AG04450 (cell line): ENCODE results near the gene FSTL4. TPM values are rescaled to one million over a fixed set of nuclear protein-coding genes. Genes with fewer than 3 reads are reported as not detected.

ENCODE experiments used
- CTCF ChIA-PET: fragments of 300-600, 350-600 bp; formaldehyde crosslinking; extraction: SDS; loops from one replicate; lab custom pipeline; 2022; ENCODE audit warnings: antibody characterized with exemption, inconsistent platforms; lab: Charles Lee
- POLR2A ChIA-PET: fragments of 350-600 bp; formaldehyde crosslinking; extraction: SDS; loops from one replicate; lab custom pipeline; 2021; ENCODE audit warnings: antibody characterized with exemption, inconsistent platforms; lab: Yijun Ruan, JAX
- DNase-seq: peaks from one replicate; pipeline ENCODE4 v3.0.0-alpha.2; 2011; ENCODE audit warnings: low read depth, low spot score
- H3K27ac ChIP-seq: one replicate; pipeline ENCODE4 v1.5.1; 2012; ENCODE audit warnings: low read depth, low read length, control low read depth
- H3K27me3 ChIP-seq: one replicate; pipeline ENCODE4 v1.6.0; 2012; ENCODE audit warnings: low read length; ENCODE audit not compliant: control insufficient read depth, insufficient read depth
- H3K4me3 ChIP-seq: 2 replicates; pipeline ENCODE4 v1.5.1; 2011; ENCODE audit warnings: mild to moderate bottlenecking, low read depth, low read length, control low read depth
- H3K9me3 ChIP-seq: 2 replicates; pipeline ENCODE4 v1.5.1; 2012; ENCODE audit warnings: low read length; ENCODE audit not compliant: control insufficient read depth, insufficient read depth
- polyA plus RNA-seq: library from polyadenylated mRNA; depleted of rRNA; stranded (reverse); fragments of >200 nt; gene quantifications from 2 replicates; pipeline ENCODE4 v1.2.3, GENCODE V29; 2011
- TF ChIP-seq, protein P1 (sequence below): IDR thresholded peaks from 2 replicates; pipeline ENCODE4 v1.5.1; 2011; ENCODE audit warnings: low read depth, low read length, control low read depth, inconsistent platforms

The FSTL4 gene
- polyA plus RNA-seq, 1 experiment: 0.11 TPM

DNA sequence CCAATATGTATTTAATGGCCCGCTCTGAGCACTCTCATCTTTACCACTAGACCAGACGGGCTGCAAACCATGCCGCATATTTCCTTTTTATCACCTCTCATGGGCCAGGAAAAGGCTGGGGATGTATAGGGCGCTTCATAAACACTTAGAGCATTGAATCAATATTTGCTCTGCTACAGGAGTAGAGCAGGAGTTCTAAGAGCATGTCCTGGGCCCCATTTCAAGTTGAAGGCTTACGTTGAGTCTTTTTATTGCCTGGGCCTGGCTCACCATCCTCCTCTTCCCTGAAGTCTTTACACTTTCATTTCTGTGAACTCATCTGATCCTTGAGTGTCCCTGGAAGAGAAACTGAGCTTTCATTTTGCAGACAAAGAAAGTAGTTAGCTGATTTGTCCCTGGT is 112.4 kb downstream of the FSTL4 start:
- H3K27ac ChIP-seq: no peak overlapping the region
- TF ChIP-seq, protein P1, sequence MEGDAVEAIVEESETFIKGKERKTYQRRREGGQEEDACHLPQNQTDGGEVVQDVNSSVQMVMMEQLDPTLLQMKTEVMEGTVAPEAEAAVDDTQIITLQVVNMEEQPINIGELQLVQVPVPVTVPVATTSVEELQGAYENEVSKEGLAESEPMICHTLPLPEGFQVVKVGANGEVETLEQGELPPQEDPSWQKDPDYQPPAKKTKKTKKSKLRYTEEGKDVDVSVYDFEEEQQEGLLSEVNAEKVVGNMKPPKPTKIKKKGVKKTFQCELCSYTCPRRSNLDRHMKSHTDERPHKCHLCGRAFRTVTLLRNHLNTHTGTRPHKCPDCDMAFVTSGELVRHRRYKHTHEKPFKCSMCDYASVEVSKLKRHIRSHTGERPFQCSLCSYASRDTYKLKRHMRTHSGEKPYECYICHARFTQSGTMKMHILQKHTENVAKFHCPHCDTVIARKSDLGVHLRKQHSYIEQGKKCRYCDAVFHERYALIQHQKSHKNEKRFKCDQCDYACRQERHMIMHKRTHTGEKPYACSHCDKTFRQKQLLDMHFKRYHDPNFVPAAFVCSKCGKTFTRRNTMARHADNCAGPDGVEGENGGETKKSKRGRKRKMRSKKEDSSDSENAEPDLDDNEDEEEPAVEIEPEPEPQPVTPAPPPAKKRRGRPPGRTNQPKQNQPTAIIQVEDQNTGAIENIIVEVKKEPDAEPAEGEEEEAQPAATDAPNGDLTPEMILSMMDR: no peak
- H3K27me3 ChIP-seq: peaks cover 2% of the 10 kb centered on the region
- ChIA-PET CTCF (no interaction called here), POLR2A (no interaction called here)
- H3K9me3 ChIP-seq: no peaks in the 10 kb centered on the region
- DNase-seq: no peak
- H3K4me3 ChIP-seq: no peak overlapping the region

DNA sequence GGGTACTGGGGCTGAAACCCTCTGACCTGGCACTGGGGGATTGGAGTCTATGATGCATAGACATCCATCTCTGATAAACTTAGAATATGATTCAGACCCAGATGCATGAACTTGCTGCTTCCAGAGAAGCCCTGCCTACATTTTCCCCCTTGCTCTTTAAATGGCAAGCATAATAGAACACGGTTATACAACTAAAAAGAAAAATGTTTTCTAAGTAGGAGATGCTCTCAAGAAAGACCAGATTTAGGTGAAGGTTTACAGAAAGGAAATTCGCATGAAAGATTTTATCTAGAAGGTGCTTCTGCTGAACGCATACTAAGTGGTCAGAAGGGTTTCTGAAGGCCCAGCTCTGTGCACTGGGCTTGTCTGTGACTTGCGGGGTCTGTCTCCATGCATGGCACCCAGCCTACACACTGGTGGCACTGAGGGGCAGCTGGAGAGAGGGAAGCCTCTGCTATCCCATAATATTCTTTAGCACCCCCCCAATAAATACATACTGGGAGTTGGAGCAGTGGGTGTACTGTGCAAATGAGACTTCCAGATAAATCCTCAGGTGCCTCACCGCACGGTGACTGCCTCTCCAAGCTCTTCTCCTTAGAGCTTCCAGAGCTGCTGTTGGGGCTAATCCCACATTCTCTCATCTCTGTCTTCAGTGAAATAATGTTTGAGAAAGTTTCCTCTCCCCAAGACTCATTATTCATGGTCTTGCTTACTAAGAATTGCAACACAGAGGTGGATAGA is 114.6 kb downstream of the FSTL4 start:
- POLR2A ChIA-PET: no interaction called here
- TF ChIP-seq, protein P1: no peak
- Histone ChIP-seq H3K4me3 (no peak overlapping the region), H3K9me3 (no peaks in the 10 kb centered on the region), H3K27ac (no peak overlapping the region), H3K27me3 (peaks cover 4% of the 10 kb centered on the region)
- CTCF ChIA-PET: no interaction called here
- DNase-seq: no peak

DNA sequence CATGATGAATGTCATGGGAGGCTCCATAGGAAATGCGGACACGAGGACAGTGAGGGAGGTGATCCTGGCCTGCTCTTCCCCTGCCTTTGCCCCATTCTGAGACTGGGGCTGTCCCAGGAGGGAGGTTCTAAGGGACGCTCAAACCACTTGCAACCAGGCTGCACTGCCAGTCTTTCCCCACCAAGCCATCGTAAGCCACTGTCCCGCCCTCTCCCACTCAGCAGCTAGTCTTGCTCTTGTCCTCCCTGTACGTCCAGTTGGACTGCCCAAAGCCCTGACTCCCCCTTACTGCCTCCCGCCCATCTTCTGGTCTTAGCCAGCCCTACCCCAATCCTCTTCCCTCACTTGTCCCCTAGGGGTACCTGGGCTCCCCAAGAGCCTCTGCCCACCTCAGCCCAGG is 115.7 kb downstream of the FSTL4 start:
- Histone ChIP-seq H3K4me3 (no peak overlapping the region), H3K9me3 (no peaks in the 10 kb centered on the region), H3K27me3 (peaks cover 4% of the 10 kb centered on the region), H3K27ac (no peak overlapping the region)
- no peak for DNase-seq
- ChIA-PET CTCF (no interaction called here), POLR2A (no interaction called here)
- TF ChIP-seq, protein P1: no peak

DNA sequence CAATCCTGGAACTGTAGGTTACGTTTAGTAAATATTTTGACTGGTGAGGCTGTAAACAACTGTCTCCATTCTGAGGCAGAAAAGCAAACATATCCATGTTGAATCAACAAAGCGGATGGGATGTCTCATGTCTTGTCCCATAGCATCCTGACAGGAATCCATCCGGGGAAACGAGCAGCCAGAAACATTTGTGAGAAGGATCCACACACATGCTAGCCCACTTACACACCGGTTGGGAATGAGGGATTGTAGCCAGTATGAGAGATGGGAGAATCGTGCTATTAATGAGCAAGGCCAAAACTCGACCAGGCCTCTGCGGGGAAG is 117.5 kb downstream of the FSTL4 start:
- POLR2A ChIA-PET: no interaction called here
- Histone ChIP-seq H3K27me3 (peaks cover 2% of the 10 kb centered on the region), H3K4me3 (no peak overlapping the region), H3K9me3 (no peaks in the 10 kb centered on the region), H3K27ac (no peak overlapping the region)
- no peak for DNase-seq
- TF ChIP-seq, protein P1: no peak
- CTCF ChIA-PET: no interaction called here

DNA sequence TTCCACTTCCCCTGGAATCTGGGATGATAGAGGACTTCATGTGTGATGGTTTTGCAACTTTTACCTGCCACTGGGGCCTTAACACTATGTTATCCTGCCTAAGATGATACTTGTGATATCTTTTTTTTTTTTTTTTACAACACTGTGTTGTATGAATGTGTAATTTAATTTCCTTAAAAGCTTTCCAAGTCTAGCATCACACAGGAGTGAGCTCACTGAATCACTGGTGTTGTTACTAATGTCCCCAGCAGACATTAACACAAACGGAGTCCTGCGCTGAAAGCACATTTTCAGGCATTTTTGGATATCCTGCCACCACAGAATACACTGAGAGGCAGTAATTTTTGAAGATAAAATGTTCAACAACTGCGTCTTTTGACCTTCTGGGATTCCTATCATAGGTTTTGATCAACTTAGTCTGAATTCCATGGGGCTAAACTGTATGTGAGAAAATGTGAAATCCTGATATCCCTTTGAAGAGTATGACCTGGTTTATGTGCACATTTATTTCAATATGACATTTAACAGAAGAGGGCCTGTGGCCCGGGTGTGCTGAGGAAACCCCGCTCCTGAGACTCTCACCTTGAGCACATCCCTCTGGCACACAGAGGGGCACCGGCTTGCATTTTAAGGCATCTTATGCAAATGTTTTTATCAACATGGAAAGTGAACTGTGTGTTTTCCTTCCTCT is 118.0 kb downstream of the FSTL4 start:
- no peak overlapping the region for H3K4me3 ChIP-seq
- no peaks in the 10 kb centered on the region for H3K9me3 ChIP-seq
- H3K27ac ChIP-seq: no peak overlapping the region
- ChIA-PET POLR2A (no interaction called here), CTCF (no interaction called here)
- peaks cover 2% of the 10 kb centered on the region for H3K27me3 ChIP-seq
- TF ChIP-seq, protein P1: no peak
- no peak for DNase-seq
